ENCODE measurements around the gene CHKA.

DNA sequence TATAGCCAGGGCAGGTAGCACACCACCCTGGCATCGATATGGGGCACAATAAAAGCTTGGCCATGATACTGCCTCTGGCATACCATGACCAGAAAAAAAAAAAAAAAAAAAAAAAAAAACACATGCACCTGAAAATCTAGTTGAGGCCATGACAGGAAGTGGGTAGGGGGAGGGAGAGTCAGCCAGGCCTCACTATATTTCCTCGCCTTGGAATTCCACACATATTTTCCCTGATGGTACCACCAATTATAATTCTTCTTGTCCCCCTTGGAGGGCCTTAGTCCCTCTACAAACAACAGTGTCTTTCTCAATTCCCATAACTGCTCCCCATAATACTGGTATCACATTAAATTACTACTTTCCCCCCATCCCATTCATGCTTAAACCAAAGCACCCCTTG lies 12.6 kb upstream of the CHKA start:
- TF ChIP-seq POLR2AphosphoS5 (IDR thresholded peaks at IDR 0.05; ENCODE audit: low read depth) (no peak), JUNB (IDR thresholded peaks at IDR 0.05; ENCODE audit: unreplicated experiment) (no peak)
